SK-MEL-5 (cell line): Measurements from ENCODE around the gene NTSR1. TPM values are rescaled to one million over a fixed set of nuclear protein-coding genes. Genes with fewer than 3 reads are reported as not detected.

Experiments used
- DNase-seq: peaks from one replicate; pipeline ENCODE4 v3.0.0-alpha.2; 2016; ENCODE audit warnings: low read depth, low spot score
- in situ Hi-C: cut with HindIII; loops from 2 replicates; pipeline ENCODE4 v1.10.0; 2016; ENCODE audit warnings: low sequenced_read_pairs, high pct_unique_total_duplicates, low pct_unique_long_range_greater_than_20kb
- total RNA-seq: library from RNA; depleted of rRNA; stranded (reverse); fragments of >200 nt; shearing (Covaris generic); gene quantifications from 2 replicates; pipeline ENCODE4 v1.2.3, GENCODE V29; 2014

The NTSR1 gene
- total RNA-seq, 1 experiment from 2014 or later, result not detected

- in situ Hi-C loops, result no loop called here
- no peak for DNase-seq
These were observed 69.4 kb downstream of the NTSR1 start for GRCh38 chr20:62778058-62778457.

- no peak for DNase-seq
- in situ Hi-C loops, result no loop called here
These were observed 70.2 kb downstream of the NTSR1 start for GRCh38 chr20:62778601-62779416.

- in situ Hi-C loops, result no loop called here
- DNase-seq, result no peak
These were observed 70.7 kb downstream of the NTSR1 start for GRCh38 chr20:62779417-62779685.

- in situ Hi-C loops, result no loop called here
- DNase-seq, result no peak
These were observed 71.6 kb downstream of the NTSR1 start for GRCh38 chr20:62780204-62780603.

GRCh38 chr20:62780696-62781095 is 72.1 kb downstream of the NTSR1 start:
- no peak for DNase-seq
- in situ Hi-C loops, result no loop called here

- in situ Hi-C loops, result no loop called here
- peak; percentile 72 for DNase-seq
These were observed 73.7 kb downstream of the NTSR1 start for GRCh38 chr20:62782149-62782892.

- in situ Hi-C loops, result no loop called here
- DNase-seq, result no peak
These were observed 74.2 kb downstream of the NTSR1 start for GRCh38 chr20:62782893-62783278.

- in situ Hi-C loops, result no loop called here
- no peak for DNase-seq
These were observed 75.9 kb downstream of the NTSR1 start for GRCh38 chr20:62784497-62784896.

GRCh38 chr20:62785393-62785792 is 76.8 kb downstream of the NTSR1 start:
- DNase-seq, result no peak
- in situ Hi-C loops, result no loop called here

- in situ Hi-C loops, result no loop called here
- no peak for DNase-seq
These were observed 77.5 kb downstream of the NTSR1 start for GRCh38 chr20:62786157-62786556.

- in situ Hi-C loops, result no loop called here
- DNase-seq, result no peak
These were observed 78.7 kb downstream of the NTSR1 start for GRCh38 chr20:62787321-62787720.

GRCh38 chr20:62787866-62788265 is 79.2 kb downstream of the NTSR1 start:
- no peak for DNase-seq
- in situ Hi-C loops, result no loop called here

GRCh38 chr20:62788607-62789006 is 80.0 kb downstream of the NTSR1 start:
- in situ Hi-C loops, result no loop called here
- no peak for DNase-seq

GRCh38 chr20:62790075-62790474 is 81.4 kb downstream of the NTSR1 start:
- in situ Hi-C loops, result no loop called here
- no peak for DNase-seq

GRCh38 chr20:62791301-62792181 is 82.9 kb downstream of the NTSR1 start:
- DNase-seq, result peak; percentile 96
- in situ Hi-C loops, result no loop called here

- DNase-seq, result no peak
- in situ Hi-C loops, result no loop called here
These were observed 83.7 kb downstream of the NTSR1 start for GRCh38 chr20:62792182-62792939.

- in situ Hi-C loops, result no loop called here
- no peak for DNase-seq
These were observed 84.5 kb downstream of the NTSR1 start for GRCh38 chr20:62792940-62793756.
